Thyroid gland (tissue), 4 donors: ENCODE measurements around the gene CTDP1. TPM values are rescaled to one million over a fixed set of nuclear protein-coding genes. Genes with fewer than 3 reads are reported as not detected.

ENCODE experiments used
- DNase-seq, 2 donors: peaks; one replicate each; pipeline ENCODE4 v3.0.0-alpha.2; 2019
- H3K27ac ChIP-seq, 3 donors: fragments of 200-600 bp; sonication (generic); 1 replicate in 2 of 3; 2 replicates in 1 of 3; pipeline ENCODE4 v1.5.1; 2016 to 2019; ENCODE audit warnings: mild to moderate bottlenecking in 1 of 3, moderate library complexity in 1 of 3
- H3K27me3 ChIP-seq: fragments of 200-600 bp; sonication (generic); one replicate; pipeline ENCODE4 v1.5.1; 2019
- H3K36me3 ChIP-seq, 2 donors: fragments of 200-600 bp; sonication (generic); one replicate each; pipeline ENCODE4 v1.5.1; 2016 to 2019
- H3K4me1 ChIP-seq, 2 donors: fragments of 200-600 bp; sonication (generic); one replicate each; pipeline ENCODE4 v1.5.1; 2017 to 2019
- H3K4me3 ChIP-seq, 3 donors: fragments of 200-600 bp; sonication (generic); replicated peaks in 1 of 3; 1 replicate in 2 of 3; 2 replicates in 1 of 3; pipeline ENCODE4 v1.5.1; 2016; ENCODE audit warnings: mild to moderate bottlenecking in 1 of 3
- H3K9me3 ChIP-seq: fragments of 200-600 bp; sonication (generic); one replicate; pipeline ENCODE4 v1.5.1; 2017
- CTCF ChIP-seq, 6 experiments: fragments of 200-600 bp in 3 of 6; fragments of 450-650 bp in 3 of 6; sonication (generic) in 3 of 6; IDR thresholded peaks; one replicate each; pipeline ENCODE4 v1.5.1; 2016 to 2019; ENCODE audit warnings: antibody characterized with exemption in 6 of 6, mild to moderate bottlenecking in 2 of 6, inconsistent platforms in 1 of 6, moderate library complexity in 1 of 6
- POLR2A ChIP-seq, 2 donors: fragments of 450-650 bp; IDR thresholded peaks; one replicate each; pipeline ENCODE4 v1.6.1; 2017; ENCODE audit warnings: antibody characterized with exemption in 2 of 2, mild to moderate bottlenecking in 2 of 2, moderate library complexity in 1 of 2
- WGBS, 2 donors: methylation state at CpG; one replicate each; pipeline ENCODE4 v1.1.5; 2017; 5-methylcytosine and 5-hydroxymethylcytosine counted together
- intact Hi-C: fragments of 100-400 bp; cut with DNase I; formaldehyde crosslinking; loops from one replicate; pipeline ENCODE4 v1.15.1; 2023
- total RNA-seq, 4 donors: library from RNA; depleted of rRNA; stranded (reverse); fragments of >200 nt; gene quantifications; one replicate each; pipeline ENCODE4 v1.2.3, GENCODE V29; 2016

The CTDP1 gene
- total RNA-seq, 4 donors from 2014 or later, result 18.5 to 23.6 (median 20.9) TPM

- Histone ChIP-seq H3K27me3 (peaks cover 3% of the 10 kb centered on the region), H3K4me3 (no peak overlapping the region), H3K36me3 (no peaks in the 10 kb centered on the region), H3K4me1 (no peaks in the 10 kb centered on the region), H3K9me3 (no peaks in the 10 kb centered on the region), H3K27ac (no peak overlapping the region)
- TF ChIP-seq CTCF (IDR thresholded peaks at IDR 0.05) (no peak), POLR2A (IDR thresholded peaks at IDR 0.05) (no peak)
- no peak for DNase-seq
- intact Hi-C loops, result no loop called here
- 94 to 95% methylated on average over 14 of the region's 14 CpGs for WGBS, 2 donors
Measured at GRCh38 chr18:79632765-79633164, 46.8 kb upstream of the CTDP1 start.

GRCh38 chr18:79634186-79634585 is 45.4 kb upstream of the CTDP1 start:
- DNase-seq, result no peak
- no peaks in the 10 kb centered on the region for H3K4me1 ChIP-seq
- no peaks in the 10 kb centered on the region for H3K36me3 ChIP-seq
- H3K9me3 ChIP-seq, result no peaks in the 10 kb centered on the region
- intact Hi-C loops, result no loop called here
- WGBS, 2 donors, result 92 to 96% methylated on average over 2 to 3 of the region's 5 CpGs
- H3K4me3 ChIP-seq, result no peak overlapping the region
- H3K27ac ChIP-seq, result no peak overlapping the region
- TF ChIP-seq POLR2A (IDR thresholded peaks at IDR 0.05), result no peak
- no peak for TF ChIP-seq CTCF (IDR thresholded peaks at IDR 0.05)
- H3K27me3 ChIP-seq, result peaks cover 5% of the 10 kb centered on the region

GRCh38 chr18:79634593-79635426 is 44.8 kb upstream of the CTDP1 start:
- Histone ChIP-seq H3K36me3 (no peaks in the 10 kb centered on the region), H3K27me3 (peaks cover 5% of the 10 kb centered on the region), H3K9me3 (no peaks in the 10 kb centered on the region), H3K4me1 (no peaks in the 10 kb centered on the region), H3K4me3 (no peak overlapping the region), H3K27ac (no peak overlapping the region)
- 89 to 91% methylated on average over 22 to 23 of the region's 23 CpGs for WGBS, 2 donors
- intact Hi-C loops, result no loop called here
- DNase-seq, result no peak
- TF ChIP-seq CTCF (IDR thresholded peaks at IDR 0.05), result no peak
- no peak for TF ChIP-seq POLR2A (IDR thresholded peaks at IDR 0.05)

GRCh38 chr18:79635427-79635726 is 44.2 kb upstream of the CTDP1 start:
- H3K4me1 ChIP-seq, result no peaks in the 10 kb centered on the region
- no peak for DNase-seq
- 91 to 93% methylated on average over 15 of the region's 15 CpGs for WGBS, 2 donors

More at GRCh38 chr18:79635427-79635726, 44.2 kb upstream of the CTDP1 start:
- intact Hi-C loops, result no loop called here
- TF ChIP-seq POLR2A (IDR thresholded peaks at IDR 0.05) (no peak), CTCF (IDR thresholded peaks at IDR 0.05) (no peak)
- Histone ChIP-seq H3K4me3 (no peak overlapping the region), H3K9me3 (no peaks in the 10 kb centered on the region), H3K27me3 (peaks cover 5% of the 10 kb centered on the region), H3K36me3 (no peaks in the 10 kb centered on the region), H3K27ac (no peak overlapping the region)
